GM19238 (cell line): Measurements from ENCODE around the gene IRF4.
"Not testable (repeated sequence)": the region's sequence is repeated elsewhere in the genome, so short reads cannot be mapped to it uniquely, and the experiment has no call there.

Source experiments
- DNase-seq: peaks from one replicate; pipeline ENCODE4 v3.0.0; 2011; ENCODE audit warnings: low spot score; ENCODE audit not compliant: insufficient read length

The IRF4 gene

GRCh38 chr6:421211-421610 lies 29.7 kb downstream of the IRF4 start:
- no peak for DNase-seq

DNA sequence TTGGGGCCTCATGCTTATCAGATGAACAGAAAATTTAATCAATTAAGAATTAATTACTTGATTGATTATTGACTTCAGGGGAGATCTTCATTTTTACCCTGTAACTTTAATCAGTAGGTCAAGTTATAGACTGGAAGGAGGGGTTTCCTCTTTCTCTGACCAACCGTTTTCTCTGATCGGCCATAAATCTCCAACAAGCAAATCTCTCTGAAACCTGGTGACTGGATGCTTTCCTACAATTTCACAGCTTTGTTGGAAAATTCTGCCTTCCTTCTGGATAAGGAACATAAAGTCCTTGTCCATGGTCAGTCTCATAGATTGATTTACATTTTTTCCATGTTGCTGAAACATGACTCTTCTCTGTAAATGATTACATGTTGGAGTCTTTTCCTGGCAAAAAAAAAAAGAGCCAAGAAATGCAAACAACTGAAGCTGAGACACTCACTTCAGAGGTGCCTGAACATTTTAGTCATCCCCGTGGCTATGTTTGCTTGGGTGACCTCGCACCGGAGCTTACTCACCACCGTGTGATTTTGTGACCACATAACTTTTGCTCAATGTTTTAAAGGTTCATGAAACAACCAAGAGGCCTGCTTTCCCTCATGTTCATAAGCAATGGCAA lies 31.0 kb downstream of the IRF4 start:
- DNase-seq: peak; percentile 76

DNA sequence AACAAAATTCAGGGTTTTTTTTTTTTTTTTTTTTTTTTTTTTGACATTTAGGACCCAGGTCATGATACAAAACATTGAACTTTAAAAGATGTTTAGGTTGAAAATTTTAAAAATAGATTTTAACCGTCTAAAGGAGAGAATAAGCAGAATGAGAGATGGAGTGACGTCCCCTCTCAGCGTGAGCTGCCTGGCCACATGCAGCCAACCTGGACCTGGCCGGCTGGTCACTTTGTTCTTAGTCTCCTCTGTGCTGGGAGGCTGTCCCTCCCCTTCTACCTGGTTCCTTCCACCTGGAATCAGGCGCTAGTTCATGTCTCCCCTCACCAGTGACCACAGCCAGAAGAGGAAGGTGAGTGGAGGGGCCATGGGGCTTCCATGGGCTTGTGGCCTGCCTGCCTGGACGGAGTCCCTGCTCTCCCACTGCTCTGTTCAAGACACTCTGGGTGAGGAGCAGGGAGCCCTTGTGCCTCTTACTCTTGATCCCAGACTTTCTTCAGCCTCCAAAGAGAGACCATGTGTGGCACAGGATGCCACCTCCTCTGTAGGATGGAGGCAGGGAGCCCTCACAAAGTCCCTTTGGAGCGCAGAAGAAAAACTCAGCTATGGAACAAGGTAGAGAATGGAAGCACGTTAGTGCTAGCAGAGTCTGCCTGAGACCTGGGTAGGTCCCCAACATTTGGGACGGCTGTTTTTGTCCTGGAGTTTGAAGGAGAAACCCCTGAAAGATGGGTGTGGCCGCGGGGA lies 31.7 kb downstream of the IRF4 start:
- no peak for DNase-seq

DNA sequence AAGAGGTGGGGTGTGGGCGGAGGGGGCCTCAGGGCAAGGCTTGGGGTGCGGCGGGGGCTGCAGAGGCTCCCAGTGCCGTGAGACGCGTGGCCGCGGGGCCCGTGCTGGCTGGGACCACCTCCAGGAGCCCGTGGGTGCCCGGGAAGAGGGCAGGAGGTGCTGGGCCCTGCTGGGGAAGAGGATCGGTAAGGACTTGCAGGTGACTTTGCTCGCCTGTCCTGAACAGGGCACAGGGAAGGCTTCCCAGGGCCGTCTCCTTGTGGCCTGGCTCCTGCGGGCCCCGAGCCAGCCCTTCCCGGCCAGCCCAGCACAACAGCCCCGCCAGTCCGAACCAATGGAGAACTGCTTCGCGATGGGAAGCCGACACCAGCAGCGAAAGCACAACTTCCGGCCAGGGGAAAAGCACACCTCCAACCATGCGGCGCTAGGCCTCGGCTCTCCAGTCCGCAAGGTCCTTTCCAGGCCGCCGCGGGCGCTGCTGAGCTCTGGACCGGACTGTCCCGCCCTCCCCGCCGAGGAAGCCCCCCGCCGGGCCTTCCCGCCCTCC lies 32.3 kb downstream of the IRF4 start:
- DNase-seq: no peak

- no peak for DNase-seq
These were observed 33.3 kb downstream of the IRF4 start for GRCh38 chr6:424741-425417.

DNA sequence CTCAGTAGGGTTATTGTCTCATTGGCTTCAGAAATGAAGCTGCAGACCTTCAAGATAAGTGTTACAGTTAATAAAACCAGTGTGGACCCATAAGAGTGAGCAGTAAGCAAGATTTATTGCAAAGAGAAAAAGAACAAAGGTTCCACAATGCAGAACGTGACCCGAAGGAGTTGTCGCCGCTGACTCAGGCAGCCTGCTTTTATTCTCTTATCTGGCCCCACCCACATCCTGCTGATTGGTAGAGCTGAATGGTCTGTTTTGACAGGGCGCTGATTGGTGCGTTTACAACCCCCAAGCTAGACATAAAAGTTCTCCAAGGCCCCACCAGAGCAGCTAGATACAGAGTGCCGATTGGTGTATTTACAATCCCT lies 33.9 kb downstream of the IRF4 start:
- not testable (repeated sequence) for DNase-seq

- DNase-seq: not testable (repeated sequence)
These were observed 34.7 kb downstream of the IRF4 start for GRCh38 chr6:426198-426738.

DNA sequence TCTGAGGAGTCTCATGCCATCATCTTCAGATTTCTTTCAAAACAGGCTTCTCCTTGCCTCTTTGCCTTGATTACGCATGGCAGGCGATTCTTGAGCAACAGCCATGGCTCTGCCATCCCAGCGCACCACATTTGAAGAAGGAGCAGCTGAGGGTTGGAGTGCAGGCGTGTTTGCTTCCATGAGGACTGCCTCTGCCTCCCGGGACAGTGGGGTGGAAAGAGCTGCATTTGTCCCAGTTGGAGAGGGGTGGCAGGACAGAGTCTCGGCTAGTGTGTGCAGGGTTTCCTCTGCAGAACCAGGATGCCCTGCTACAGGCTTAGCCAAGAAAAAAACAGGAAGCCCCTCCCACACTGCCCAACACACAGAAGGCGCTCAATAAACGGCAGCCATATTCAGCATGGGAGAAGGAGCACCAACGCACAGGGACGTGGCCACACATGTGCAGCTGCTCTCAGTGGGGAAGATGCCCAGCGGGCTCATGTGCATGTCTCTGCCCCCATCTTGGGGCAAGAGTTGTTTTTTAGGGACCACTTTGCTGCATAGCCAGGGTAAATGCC lies 36.6 kb downstream of the IRF4 start:
- no peak for DNase-seq

DNA sequence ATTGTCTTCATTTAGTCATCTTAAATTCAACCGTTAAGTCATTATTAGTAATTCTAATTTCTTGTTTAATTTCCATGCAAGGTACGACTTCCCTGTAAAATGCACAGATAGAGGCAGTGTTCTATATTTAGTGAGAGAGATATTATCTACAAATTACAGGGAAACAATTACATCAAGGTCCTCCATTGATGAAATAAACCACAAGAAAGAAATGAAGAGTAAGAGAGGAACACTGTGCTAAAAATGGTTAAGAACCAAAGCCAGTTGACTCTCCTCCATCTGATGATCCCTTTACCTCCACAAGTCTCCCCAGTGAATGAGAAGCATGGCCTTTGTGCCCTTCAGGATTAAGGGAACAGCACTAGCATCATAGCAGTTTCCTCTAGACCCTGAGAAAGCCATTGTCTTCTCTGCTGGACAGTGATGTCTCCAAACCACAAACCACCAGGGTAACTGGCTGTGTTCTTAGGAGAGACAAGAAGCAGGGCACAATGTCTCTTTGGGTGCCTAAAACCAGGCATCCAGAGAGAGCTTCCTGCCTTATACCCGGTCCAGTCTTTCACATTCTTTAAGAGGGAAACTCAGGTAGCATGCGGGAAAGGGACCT lies 38.1 kb downstream of the IRF4 start:
- DNase-seq: no peak

DNA sequence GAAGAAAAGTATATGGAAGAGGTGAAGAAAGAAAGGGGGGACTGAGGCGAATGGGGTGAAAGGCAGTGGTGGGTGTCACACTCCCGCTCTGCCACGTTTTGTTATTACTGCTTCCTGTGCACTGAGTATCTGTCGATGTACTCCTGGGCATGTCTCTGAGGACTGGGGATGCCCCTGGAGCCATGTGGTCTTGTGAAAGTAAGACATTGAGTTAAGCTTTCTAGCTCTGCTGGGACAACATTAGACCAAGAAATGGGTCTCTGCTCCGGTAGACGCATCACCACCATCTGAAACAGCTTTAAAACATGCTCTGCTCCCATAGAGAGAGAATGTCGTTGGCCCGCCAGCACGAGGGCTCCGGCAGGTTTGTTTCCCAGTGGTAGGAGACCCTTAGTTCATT lies 40.0 kb downstream of the IRF4 start:
- DNase-seq: peak; percentile 50

DNA sequence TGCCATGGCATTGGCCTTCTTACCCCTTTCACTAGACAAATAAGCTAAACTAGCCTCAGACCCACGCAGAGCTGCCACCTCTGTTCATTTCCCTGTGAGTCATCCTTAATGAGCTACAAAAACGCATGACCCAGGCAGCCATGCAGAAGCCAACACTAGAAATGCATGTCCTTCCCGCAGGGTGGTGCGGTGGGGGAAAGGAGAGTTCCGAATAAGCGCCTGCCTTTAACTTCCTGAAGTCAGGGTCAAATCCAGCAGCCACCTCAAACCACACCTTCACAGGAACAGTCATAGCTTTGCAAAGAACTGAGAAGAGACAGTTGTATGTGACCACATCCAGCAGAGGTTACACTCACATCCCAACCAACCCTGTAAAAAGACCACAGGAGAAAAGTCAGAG lies 40.4 kb downstream of the IRF4 start:
- DNase-seq: no peak

DNA sequence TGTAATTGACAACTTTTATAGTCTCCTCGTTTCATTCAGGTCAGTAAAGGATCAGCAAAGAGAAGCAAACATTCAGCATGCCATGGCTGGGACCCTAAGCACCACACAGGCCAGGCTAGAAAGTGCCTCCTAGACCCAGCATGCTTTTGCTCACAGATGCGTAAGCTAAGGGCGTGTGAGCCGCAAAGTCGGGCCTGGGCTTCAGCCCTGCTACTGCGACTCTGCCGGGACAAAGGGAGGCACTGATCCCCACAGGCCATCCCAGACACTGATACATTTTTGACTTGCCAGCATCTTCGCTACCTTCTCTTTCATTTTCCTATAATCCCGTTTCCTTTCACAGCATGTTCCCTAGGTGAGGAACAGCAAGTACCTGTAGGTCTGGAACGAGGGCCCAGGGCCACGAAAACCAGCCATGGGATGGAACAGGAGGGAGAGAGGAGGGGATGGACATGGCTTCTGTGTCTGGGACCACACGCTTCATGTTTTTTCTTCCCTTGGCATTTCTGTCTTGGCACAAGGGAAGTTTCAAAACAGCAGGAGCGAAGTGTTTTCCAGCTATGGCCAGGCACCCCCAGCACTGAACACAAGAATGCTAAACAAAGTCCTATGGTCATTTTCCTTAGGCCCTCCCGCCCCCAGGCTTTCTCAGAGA lies 42.6 kb downstream of the IRF4 start:
- DNase-seq: no peak

DNA sequence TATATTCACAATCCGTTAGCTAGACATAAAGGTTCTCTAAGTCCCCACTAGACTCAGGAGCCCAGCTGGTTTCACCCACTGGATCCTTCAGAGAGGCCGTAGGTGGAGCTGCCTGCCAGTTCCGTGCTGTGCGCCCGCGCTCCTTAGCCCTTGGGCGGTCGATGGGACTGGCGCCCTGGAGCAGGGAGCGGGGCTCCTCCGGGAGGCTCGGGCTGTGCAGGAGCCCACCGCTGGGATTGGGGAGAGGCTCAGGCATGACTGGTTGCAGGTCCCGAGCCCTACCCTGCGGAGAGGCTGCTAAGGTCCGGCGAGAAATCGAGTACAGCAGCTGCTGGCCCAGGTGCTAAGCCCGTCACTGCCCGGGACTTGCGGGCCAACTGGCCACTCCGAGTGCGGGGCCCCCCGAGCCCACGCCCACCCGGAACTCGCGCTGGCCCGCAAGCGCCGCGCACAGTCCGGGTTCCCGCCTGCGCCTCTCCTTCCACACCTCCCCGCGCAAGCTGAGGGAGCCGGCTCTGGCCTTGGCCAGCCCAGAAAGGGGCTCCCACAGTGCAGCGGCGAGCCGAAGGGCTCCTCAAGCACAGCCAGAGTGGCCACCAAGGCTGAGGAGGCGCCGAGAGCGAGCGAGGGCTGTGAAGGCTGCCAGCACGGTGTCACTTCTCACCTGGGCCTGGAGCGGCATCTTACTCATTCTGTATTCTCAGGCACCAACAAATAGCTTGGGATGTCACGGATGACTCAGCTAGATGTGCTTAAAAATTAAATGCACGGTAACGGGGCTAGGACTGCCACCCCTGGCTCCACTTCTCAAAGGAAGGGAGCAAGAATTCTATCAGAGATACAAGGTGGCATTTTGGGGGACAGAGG lies 44.1 kb downstream of the IRF4 start:
- DNase-seq: no peak

DNA sequence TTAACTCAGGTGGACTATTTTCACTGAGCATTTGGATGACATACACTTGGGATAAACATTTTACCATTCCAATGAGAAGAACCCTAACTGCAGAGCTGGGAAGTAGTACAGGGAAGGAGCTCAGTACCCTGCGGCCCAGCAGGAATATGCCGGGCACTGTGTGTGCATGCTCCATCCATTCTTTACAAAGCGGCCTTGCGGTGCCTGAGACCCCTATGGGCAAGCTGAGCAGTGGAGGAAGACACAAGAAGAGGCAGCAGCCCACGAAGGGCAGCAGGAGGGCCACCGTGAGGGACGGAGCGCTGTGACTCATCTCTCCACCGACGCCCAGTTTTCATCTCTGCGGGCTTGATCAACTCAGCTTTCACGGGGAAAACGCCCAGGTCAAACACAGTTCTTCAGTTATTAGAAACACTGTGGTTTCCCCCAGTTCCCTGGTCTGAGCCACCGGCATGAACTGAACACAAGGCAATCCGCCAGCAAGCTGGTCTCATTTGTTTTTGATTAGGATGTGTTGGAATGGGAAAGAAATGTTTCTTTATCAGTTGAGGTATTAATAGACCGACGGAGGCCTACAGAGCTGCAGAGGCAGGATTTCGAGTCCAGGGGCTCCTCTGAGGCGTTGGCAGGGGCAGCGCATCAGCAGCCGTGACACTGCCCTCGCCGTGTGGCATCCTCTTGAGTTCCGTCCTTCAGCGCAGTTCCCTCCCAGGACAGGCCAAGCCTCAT lies 44.9 kb downstream of the IRF4 start:
- DNase-seq: no peak

- no peak for DNase-seq
These were observed 45.5 kb downstream of the IRF4 start for GRCh38 chr6:437037-437392.

DNA sequence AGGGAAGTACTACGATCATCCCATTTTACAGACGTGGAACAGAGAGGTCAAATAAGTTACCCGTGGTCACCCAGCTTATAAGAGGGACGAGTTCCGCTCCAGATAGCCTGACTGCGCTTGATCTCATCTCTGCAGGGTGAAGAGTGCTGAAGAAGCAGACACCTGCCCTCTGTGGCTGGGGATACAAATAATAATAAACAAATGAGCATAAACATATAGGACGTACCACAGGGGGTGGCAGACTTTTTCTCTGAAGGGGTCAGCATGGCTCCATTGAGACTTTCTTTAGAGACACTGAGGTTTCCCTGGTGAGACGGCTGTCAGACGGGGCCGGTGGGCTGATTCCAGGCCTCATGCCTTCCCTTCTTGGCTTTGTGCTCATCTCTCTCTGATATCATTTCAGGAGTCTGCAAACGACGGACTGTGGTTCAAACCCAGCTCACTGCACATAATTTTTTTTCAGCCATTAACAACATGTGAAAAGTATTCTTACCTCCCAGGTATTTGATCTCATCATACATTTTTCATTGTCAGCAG lies 47.1 kb downstream of the IRF4 start:
- no peak for DNase-seq

DNA sequence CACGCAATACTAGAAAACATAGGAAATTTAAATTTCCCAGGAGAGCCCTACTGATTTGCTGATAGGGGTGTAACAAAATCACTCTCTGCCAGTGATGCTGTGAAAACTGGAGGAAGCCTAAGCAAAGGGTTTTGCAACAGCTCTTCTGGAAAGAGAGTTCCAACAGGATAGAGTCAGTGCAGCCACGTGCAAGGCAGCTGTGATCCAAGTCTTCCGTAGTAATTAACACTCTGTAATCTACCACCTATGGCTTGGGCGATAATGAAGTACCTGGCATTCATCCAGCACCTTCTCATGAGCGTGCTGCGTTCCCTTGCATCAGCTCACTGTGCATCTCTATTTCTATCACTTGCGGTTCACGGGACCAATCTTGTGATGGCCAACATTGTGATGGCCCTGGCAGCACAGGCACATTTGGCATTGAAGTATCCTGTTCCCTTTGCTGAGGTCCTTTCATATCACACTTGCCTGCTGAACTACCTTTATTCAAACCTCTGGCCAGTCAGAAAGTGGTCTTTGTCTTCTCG lies 48.2 kb downstream of the IRF4 start:
- DNase-seq: no peak

- no peak for DNase-seq
These were observed 49.8 kb downstream of the IRF4 start for GRCh38 chr6:441126-441920.
